WTC11 (cell line): ENCODE results near the gene ITCH. TPM values are rescaled to one million over a fixed set of nuclear protein-coding genes. Genes with fewer than 3 reads are reported as not detected.
"Not testable (repeated sequence)": the region's sequence is repeated elsewhere in the genome, so short reads cannot be mapped to it uniquely, and the experiment has no call there.

Experiments used
- ATAC-seq: fragments of 200-7000 bp; cut with Tn5 transposase; 2 replicates; pipeline ENCODE4 v1.10.0; 2021; ENCODE audit warnings: mild to moderate bottlenecking, moderate library complexity
- CTCF ChIA-PET: fragments of 300-600 bp; sonication (Branson Sonifier 250); formaldehyde crosslinking; loops from one replicate; lab custom pipeline; 2021; ENCODE audit warnings: antibody characterized with exemption; lab: Charles Lee
- POLR2A ChIA-PET: fragments of 350-600 bp; sonication (Branson Sonifier 250); formaldehyde crosslinking; loops from one replicate; lab custom pipeline; 2021; ENCODE audit warnings: antibody characterized with exemption; lab: Charles Lee
- DNase-seq: peaks from one replicate; pipeline ENCODE4 v3.0.0; 2021; ENCODE audit warnings: low spot score
- H3K27ac Mint-ChIP-seq: 2 replicates; pipeline ENCODE4 v1.8.0; 2021; ENCODE audit warnings: mixed read lengths
- H3K27me3 Mint-ChIP-seq: 2 replicates; pipeline ENCODE4 v1.8.0; 2021; ENCODE audit warnings: low read depth, mild to moderate bottlenecking, moderate library complexity, mixed read lengths
- H3K36me3 Mint-ChIP-seq: 2 replicates; pipeline ENCODE4 v1.8.0; 2021; ENCODE audit warnings: mixed read lengths
- H3K4me1 Mint-ChIP-seq: 2 replicates; pipeline ENCODE4 v1.8.0; 2022; ENCODE audit warnings: mixed read lengths
- H3K4me3 Mint-ChIP-seq: 2 replicates; pipeline ENCODE4 v1.8.0; 2021; ENCODE audit warnings: mild to moderate bottlenecking, moderate library complexity, mixed read lengths
- H3K9me3 Mint-ChIP-seq: 2 replicates; pipeline ENCODE4 v1.8.0; 2021; ENCODE audit warnings: mixed read lengths
- CBFB ChIP-seq: sonication (generic); formaldehyde crosslinking; IDR thresholded peaks from 2 replicates; pipeline ENCODE4 v1.8.1; 2022; ENCODE audit warnings: mild to moderate bottlenecking, low read depth, missing genetic modification reagents
- E2F1 ChIP-seq: sonication (generic); formaldehyde crosslinking; IDR thresholded peaks from 2 replicates; pipeline ENCODE4 v1.8.0; 2022; ENCODE audit warnings: mild to moderate bottlenecking, missing genetic modification reagents
- NR3C1 ChIP-seq: sonication (generic); formaldehyde crosslinking; conservative IDR thresholded peaks from 2 replicates; pipeline ENCODE4 v1.8.1; 2023; ENCODE audit warnings: low read depth, mild to moderate bottlenecking, missing genetic modification reagents
- PRRX2 ChIP-seq: fragments of 250-450 bp; sonication (Bioruptor Pico); IDR thresholded peaks from 2 replicates; pipeline ENCODE4 v1.8.0; 2021; ENCODE audit warnings: mild to moderate bottlenecking
- SOX15 ChIP-seq: fragments of 250-450 bp; sonication (Bioruptor Pico); IDR thresholded peaks from 2 replicates; pipeline ENCODE4 v1.9.0; 2021; ENCODE audit warnings: mild to moderate bottlenecking
- TP53 ChIP-seq: sonication (generic); formaldehyde crosslinking; IDR thresholded peaks from 2 replicates; pipeline ENCODE4 v1.8.1; 2023; ENCODE audit warnings: mild to moderate bottlenecking, missing genetic modification reagents
- ZNF219 ChIP-seq: sonication (generic); formaldehyde crosslinking; IDR thresholded peaks from 2 replicates; pipeline ENCODE4 v1.8.0; 2023; ENCODE audit warnings: missing genetic modification reagents, mild to moderate bottlenecking, borderline replicate concordance
- ZNF396 ChIP-seq: fragments of 250-450 bp; sonication (Bioruptor Pico); IDR thresholded peaks from 2 replicates; pipeline ENCODE4 v1.8.0; 2021; ENCODE audit warnings: mild to moderate bottlenecking, moderate library complexity, borderline replicate concordance
- ZNF416 ChIP-seq: fragments of 250-450 bp; sonication (Bioruptor Pico); IDR thresholded peaks from 2 replicates; pipeline ENCODE4 v1.9.0; 2021; ENCODE audit warnings: mild to moderate bottlenecking, inconsistent platforms
- total RNA-seq: library from RNA; stranded (reverse); gene quantifications from 3 replicates; pipeline ENCODE4 v1.2.3, GENCODE V29; 2021
- TF ChIP-seq, protein P1 (sequence below): sonication (generic); formaldehyde crosslinking; IDR thresholded peaks from 2 replicates; pipeline ENCODE4 v1.8.0; 2023; ENCODE audit warnings: missing genetic modification reagents, mild to moderate bottlenecking, borderline replicate concordance
- TF ChIP-seq, protein P2 (sequence below): sonication (generic); formaldehyde crosslinking; IDR thresholded peaks from 2 replicates; pipeline ENCODE4 v1.8.0; 2022; ENCODE audit warnings: mild to moderate bottlenecking, missing genetic modification reagents
- TF ChIP-seq, protein P3 (sequence below): sonication (generic); formaldehyde crosslinking; IDR thresholded peaks from 2 replicates; pipeline ENCODE4 v1.8.0; 2023; ENCODE audit warnings: missing genetic modification reagents
- TF ChIP-seq, protein P4 (sequence below): sonication (generic); formaldehyde crosslinking; IDR thresholded peaks from 2 replicates; pipeline ENCODE4 v1.8.1; 2023; ENCODE audit warnings: mild to moderate bottlenecking, missing genetic modification reagents, moderate library complexity

The ITCH gene
- total RNA-seq, 1 experiment from 2014 or later: 35.8 TPM

- TF ChIP-seq E2F1 (CRISPR knock-in tag) (no peak), ZNF396 (CRISPR knock-in tag) (no peak)
- TF ChIP-seq, all 79 proteins: peak for 0
Observed at GRCh38 chr20:34337982-34338726, 24.9 kb upstream of the ITCH start (continued).

DNA sequence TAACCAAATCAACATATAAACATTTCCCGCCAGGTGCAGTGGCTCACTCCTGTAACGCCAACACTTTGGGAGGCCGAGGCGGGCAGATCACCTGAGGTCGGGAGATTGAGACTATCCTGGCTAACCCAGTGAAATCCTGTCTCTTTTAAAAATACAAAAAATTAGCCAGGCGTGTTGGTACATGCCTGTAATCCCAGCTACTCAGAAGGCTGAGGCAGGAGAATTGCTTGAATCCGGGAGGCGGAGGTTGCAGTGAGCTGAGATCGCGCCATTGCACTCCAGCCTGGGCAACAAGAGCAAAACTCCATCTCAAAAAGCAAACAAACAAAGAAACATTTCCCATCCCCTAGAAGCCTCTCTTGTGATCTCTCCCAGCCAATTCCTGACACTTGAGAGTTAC is 22.3 kb upstream of the ITCH start:
- H3K27me3 Mint-ChIP-seq, H3K4me3 Mint-ChIP-seq, POLR2A ChIA-PET, H3K36me3 Mint-ChIP-seq, H3K9me3 Mint-ChIP-seq, DNase-seq, ATAC-seq: not testable (repeated sequence)
- H3K27ac Mint-ChIP-seq: peak overlapping the region; percentile 49; the same call in 1 of the 2 replicates
- H3K4me1 Mint-ChIP-seq: peaks cover 13% of the 10 kb centered on the region
- CTCF ChIA-PET: interaction anchor here (0.6 to 10.2 kb wide), 2 partner anchors 29 to 186 kb away, joined by 5 to 83 read pairs; no protein-coding TSS in a partner anchor

- H3K9me3 Mint-ChIP-seq, CTCF ChIA-PET, POLR2A ChIA-PET, ATAC-seq, H3K27me3 Mint-ChIP-seq, H3K36me3 Mint-ChIP-seq, H3K4me3 Mint-ChIP-seq, DNase-seq: not testable (repeated sequence)
- H3K27ac Mint-ChIP-seq: peak overlapping the region; percentile 49; the same call in 1 of the 2 replicates
- H3K4me1 Mint-ChIP-seq: peaks cover 16% of the 10 kb centered on the region
Observed at GRCh38 chr20:34341199-34341598, 21.9 kb upstream of the ITCH start.

GRCh38 chr20:34343458-34344211 is 19.4 kb upstream of the ITCH start:
- Mint-ChIP-seq H3K36me3 (no peaks in the 10 kb centered on the region), H3K27ac (no peak overlapping the region), H3K9me3 (no peaks in the 10 kb centered on the region), H3K27me3 (no peaks in the 10 kb centered on the region), H3K4me3 (no peak overlapping the region), H3K4me1 (peaks cover 16% of the 10 kb centered on the region)
- ATAC-seq (0 out of 2 replicates have a peak, but pooled peaks have one; percentile 30), DNase-seq (no peak)
- ChIA-PET POLR2A (no interaction called here), CTCF (interaction anchor here (3.7 kb wide), 1 partner anchor 31 kb away, joined by 28 read pairs; no protein-coding TSS in a partner anchor)
- TF ChIP-seq SOX15 (CRISPR knock-in tag) (no peak), ZNF219 (no peak), TP53 (CRISPR knock-in tag) (no peak), NR3C1 (CRISPR knock-in tag) (no peak), CBFB (no peak), PRRX2 (CRISPR knock-in tag) (no peak), E2F1 (CRISPR knock-in tag) (no peak), ZNF416 (CRISPR knock-in tag) (no peak)
- TF ChIP-seq, protein P1, sequence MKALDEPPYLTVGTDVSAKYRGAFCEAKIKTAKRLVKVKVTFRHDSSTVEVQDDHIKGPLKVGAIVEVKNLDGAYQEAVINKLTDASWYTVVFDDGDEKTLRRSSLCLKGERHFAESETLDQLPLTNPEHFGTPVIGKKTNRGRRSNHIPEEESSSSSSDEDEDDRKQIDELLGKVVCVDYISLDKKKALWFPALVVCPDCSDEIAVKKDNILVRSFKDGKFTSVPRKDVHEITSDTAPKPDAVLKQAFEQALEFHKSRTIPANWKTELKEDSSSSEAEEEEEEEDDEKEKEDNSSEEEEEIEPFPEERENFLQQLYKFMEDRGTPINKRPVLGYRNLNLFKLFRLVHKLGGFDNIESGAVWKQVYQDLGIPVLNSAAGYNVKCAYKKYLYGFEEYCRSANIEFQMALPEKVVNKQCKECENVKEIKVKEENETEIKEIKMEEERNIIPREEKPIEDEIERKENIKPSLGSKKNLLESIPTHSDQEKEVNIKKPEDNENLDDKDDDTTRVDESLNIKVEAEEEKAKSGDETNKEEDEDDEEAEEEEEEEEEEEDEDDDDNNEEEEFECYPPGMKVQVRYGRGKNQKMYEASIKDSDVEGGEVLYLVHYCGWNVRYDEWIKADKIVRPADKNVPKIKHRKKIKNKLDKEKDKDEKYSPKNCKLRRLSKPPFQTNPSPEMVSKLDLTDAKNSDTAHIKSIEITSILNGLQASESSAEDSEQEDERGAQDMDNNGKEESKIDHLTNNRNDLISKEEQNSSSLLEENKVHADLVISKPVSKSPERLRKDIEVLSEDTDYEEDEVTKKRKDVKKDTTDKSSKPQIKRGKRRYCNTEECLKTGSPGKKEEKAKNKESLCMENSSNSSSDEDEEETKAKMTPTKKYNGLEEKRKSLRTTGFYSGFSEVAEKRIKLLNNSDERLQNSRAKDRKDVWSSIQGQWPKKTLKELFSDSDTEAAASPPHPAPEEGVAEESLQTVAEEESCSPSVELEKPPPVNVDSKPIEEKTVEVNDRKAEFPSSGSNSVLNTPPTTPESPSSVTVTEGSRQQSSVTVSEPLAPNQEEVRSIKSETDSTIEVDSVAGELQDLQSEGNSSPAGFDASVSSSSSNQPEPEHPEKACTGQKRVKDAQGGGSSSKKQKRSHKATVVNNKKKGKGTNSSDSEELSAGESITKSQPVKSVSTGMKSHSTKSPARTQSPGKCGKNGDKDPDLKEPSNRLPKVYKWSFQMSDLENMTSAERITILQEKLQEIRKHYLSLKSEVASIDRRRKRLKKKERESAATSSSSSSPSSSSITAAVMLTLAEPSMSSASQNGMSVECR (CRISPR knock-in tag): no peak
- TF ChIP-seq, protein P2, sequence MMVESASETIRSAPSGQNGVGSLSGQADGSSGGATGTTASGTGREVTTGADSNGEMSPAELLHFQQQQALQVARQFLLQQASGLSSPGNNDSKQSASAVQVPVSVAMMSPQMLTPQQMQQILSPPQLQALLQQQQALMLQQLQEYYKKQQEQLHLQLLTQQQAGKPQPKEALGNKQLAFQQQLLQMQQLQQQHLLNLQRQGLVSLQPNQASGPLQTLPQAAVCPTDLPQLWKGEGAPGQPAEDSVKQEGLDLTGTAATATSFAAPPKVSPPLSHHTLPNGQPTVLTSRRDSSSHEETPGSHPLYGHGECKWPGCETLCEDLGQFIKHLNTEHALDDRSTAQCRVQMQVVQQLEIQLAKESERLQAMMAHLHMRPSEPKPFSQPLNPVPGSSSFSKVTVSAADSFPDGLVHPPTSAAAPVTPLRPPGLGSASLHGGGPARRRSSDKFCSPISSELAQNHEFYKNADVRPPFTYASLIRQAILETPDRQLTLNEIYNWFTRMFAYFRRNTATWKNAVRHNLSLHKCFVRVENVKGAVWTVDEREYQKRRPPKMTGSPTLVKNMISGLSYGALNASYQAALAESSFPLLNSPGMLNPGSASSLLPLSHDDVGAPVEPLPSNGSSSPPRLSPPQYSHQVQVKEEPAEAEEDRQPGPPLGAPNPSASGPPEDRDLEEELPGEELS (CRISPR knock-in tag): no peak
- TF ChIP-seq, protein P3, sequence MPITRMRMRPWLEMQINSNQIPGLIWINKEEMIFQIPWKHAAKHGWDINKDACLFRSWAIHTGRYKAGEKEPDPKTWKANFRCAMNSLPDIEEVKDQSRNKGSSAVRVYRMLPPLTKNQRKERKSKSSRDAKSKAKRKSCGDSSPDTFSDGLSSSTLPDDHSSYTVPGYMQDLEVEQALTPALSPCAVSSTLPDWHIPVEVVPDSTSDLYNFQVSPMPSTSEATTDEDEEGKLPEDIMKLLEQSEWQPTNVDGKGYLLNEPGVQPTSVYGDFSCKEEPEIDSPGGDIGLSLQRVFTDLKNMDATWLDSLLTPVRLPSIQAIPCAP: no peak
- TF ChIP-seq, protein P4, sequence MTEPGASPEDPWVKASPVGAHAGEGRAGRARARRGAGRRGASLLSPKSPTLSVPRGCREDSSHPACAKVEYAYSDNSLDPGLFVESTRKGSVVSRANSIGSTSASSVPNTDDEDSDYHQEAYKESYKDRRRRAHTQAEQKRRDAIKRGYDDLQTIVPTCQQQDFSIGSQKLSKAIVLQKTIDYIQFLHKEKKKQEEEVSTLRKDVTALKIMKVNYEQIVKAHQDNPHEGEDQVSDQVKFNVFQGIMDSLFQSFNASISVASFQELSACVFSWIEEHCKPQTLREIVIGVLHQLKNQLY: no peak
